Astrocyte (in vitro differentiated cells and primary cell): ENCODE measurements around the gene RHOXF2. TPM values are rescaled to one million over a fixed set of nuclear protein-coding genes. Genes with fewer than 3 reads are reported as not detected.
A peak's percentile ranks its signal among the peaks of the same experiment; 100 is the strongest.
"Not testable (repeated sequence)": the region's sequence is repeated elsewhere in the genome, so short reads cannot be mapped to it uniquely, and the experiment has no call there.

Experiments used
- DNase-seq: peaks from one replicate; pipeline ENCODE4 v3.0.0-alpha.2; 2010; ENCODE audit warnings: low read depth
- FAIRE-seq: peaks from 2 replicates; lab custom pipeline; 2011; peaks lifted over from hg19 to GRCh38; lab: Jason Lieb, UNC
- H2AFZ ChIP-seq: 2 replicates; pipeline ENCODE4 v1.6.0; 2012; ENCODE audit warnings: low read depth, low read length, inconsistent platforms
- H3K27ac ChIP-seq: 2 replicates; pipeline ENCODE4 v1.5.1; 2011; ENCODE audit warnings: low read depth, low read length, inconsistent platforms
- H3K27me3 ChIP-seq: 2 replicates; pipeline ENCODE4 v1.6.0; 2011; ENCODE audit warnings: low read length, inconsistent platforms; ENCODE audit not compliant: insufficient read depth
- H3K36me3 ChIP-seq: 2 replicates; pipeline ENCODE4 v1.5.1; 2011; ENCODE audit warnings: low read length, inconsistent platforms; ENCODE audit not compliant: insufficient read depth
- H3K4me1 ChIP-seq: 2 replicates; pipeline ENCODE4 v1.5.1; 2011; ENCODE audit warnings: low read length, inconsistent platforms; ENCODE audit not compliant: insufficient read depth
- H3K4me2 ChIP-seq: 2 replicates; pipeline ENCODE4 v1.6.0; 2012; ENCODE audit warnings: low read length, inconsistent platforms
- H3K4me3 ChIP-seq: 2 replicates; pipeline ENCODE4 v1.5.1; 2011; ENCODE audit warnings: low read depth, mild to moderate bottlenecking, low read length, inconsistent platforms; ENCODE audit not compliant: insufficient read depth
- H3K79me2 ChIP-seq: 2 replicates; pipeline ENCODE4 v1.6.0; 2012; ENCODE audit warnings: mild to moderate bottlenecking, low read length, inconsistent platforms; ENCODE audit not compliant: insufficient read depth
- H3K9ac ChIP-seq: 2 replicates; pipeline ENCODE4 v1.6.0; 2012; ENCODE audit warnings: mild to moderate bottlenecking, low read length, inconsistent platforms
- H3K9me3 ChIP-seq: 2 replicates; pipeline ENCODE4 v1.5.1; 2012; ENCODE audit warnings: low read depth, mild to moderate bottlenecking, low read length, inconsistent platforms; ENCODE audit not compliant: insufficient read depth
- H4K20me1 ChIP-seq: 2 replicates; pipeline ENCODE4 v1.6.0; 2012; ENCODE audit warnings: low read length, inconsistent platforms; ENCODE audit not compliant: insufficient read depth
- H3K27ac Mint-ChIP-seq: one replicate; pipeline ENCODE4 v1.8.0; 2021; ENCODE audit warnings: mild to moderate bottlenecking, mixed read lengths; ENCODE audit not compliant: unreplicated experiment
- H3K27me3 Mint-ChIP-seq: one replicate; pipeline ENCODE4 v1.8.0; 2021; ENCODE audit warnings: low read depth, mixed read lengths; ENCODE audit not compliant: unreplicated experiment
- H3K36me3 Mint-ChIP-seq: one replicate; pipeline ENCODE4 v1.8.0; 2021; ENCODE audit warnings: low read depth, mixed read lengths; ENCODE audit not compliant: unreplicated experiment
- H3K4me1 Mint-ChIP-seq: one replicate; pipeline ENCODE4 v1.8.0; 2021; ENCODE audit warnings: low read depth, mixed read lengths; ENCODE audit not compliant: unreplicated experiment
- H3K4me3 Mint-ChIP-seq: one replicate; pipeline ENCODE4 v1.8.0; 2021; ENCODE audit warnings: mild to moderate bottlenecking, moderate library complexity, mixed read lengths; ENCODE audit not compliant: unreplicated experiment
- H3K9me3 Mint-ChIP-seq: one replicate; pipeline ENCODE4 v1.8.0; 2021; ENCODE audit warnings: mild to moderate bottlenecking, mixed read lengths; ENCODE audit not compliant: unreplicated experiment
- CTCF ChIP-seq: IDR thresholded peaks from 2 replicates; pipeline ENCODE4 v1.5.1; 2011; ENCODE audit warnings: low read depth, mild to moderate bottlenecking, inconsistent platforms, low read length, moderate library complexity; ENCODE audit not compliant: insufficient read depth
- EZH2 ChIP-seq: IDR thresholded peaks from 2 replicates; pipeline ENCODE4 v1.6.1; 2012; ENCODE audit warnings: mild to moderate bottlenecking, low read length, inconsistent platforms; ENCODE audit not compliant: insufficient read depth
- total RNA-seq: library from RNA; stranded (reverse); gene quantifications from 2 replicates; pipeline ENCODE4 v1.2.1, GENCODE V29; 2021

The RHOXF2 gene
- total RNA-seq, 1 donor from 2014 or later: not detected

GRCh38 chrX:120115438-120115963, 42.9 kb upstream of the RHOXF2 start, which contains the start of gene RHOXF1:
Gene RHOXF1, minus strand, starts transcription at chrX:120115913. Its CDS starts 51 bp downstream, at chrX:120115862.
- Mint-ChIP-seq H3K27ac (no peak within 1 kb of the TSS), H3K4me1 (no peaks in the 10 kb centered on the region), H3K27me3 (peaks cover 3% of the 10 kb centered on the region), H3K4me3 (no peak within 1 kb of the TSS), H3K36me3 (no peaks in the 10 kb centered on the region), H3K9me3 (no peaks in the 10 kb centered on the region)
- H2AFZ ChIP-seq: no peak within 1 kb of the TSS
- H3K9me3 ChIP-seq: no peaks in the 10 kb centered on the region
- no peaks in the 10 kb centered on the region for H3K79me2 ChIP-seq
- no peak within 1 kb of the TSS for H3K4me2 ChIP-seq
- no peaks in the 10 kb centered on the region for H3K27me3 ChIP-seq
- FAIRE-seq (no peak), DNase-seq (no peak)
- no peak within 1 kb of the TSS for H3K9ac ChIP-seq
- H3K36me3 ChIP-seq: no peaks in the 10 kb centered on the region
- H4K20me1 ChIP-seq: no peaks in the 10 kb centered on the region
- TF ChIP-seq CTCF: no peak
- TF ChIP-seq EZH2: no peak
- no peak within 1 kb of the TSS for H3K27ac ChIP-seq
- no peak within 1 kb of the TSS for H3K4me3 ChIP-seq
- no peaks in the 10 kb centered on the region for H3K4me1 ChIP-seq

GRCh38 chrX:120120223-120120622, 38.2 kb upstream of the RHOXF2 start:
- Mint-ChIP-seq H3K27ac (no peak overlapping the region), H3K9me3 (no peaks in the 10 kb centered on the region), H3K27me3 (peaks cover 3% of the 10 kb centered on the region), H3K36me3 (no peaks in the 10 kb centered on the region), H3K4me3 (no peak overlapping the region), H3K4me1 (no peaks in the 10 kb centered on the region)
- Histone ChIP-seq H3K4me2 (no peak overlapping the region), H3K27me3 (no peaks in the 10 kb centered on the region), H3K4me3 (no peak overlapping the region), H3K9me3 (no peaks in the 10 kb centered on the region), H3K79me2 (no peaks in the 10 kb centered on the region), H3K9ac (no peak overlapping the region), H4K20me1 (no peaks in the 10 kb centered on the region), H2AFZ (no peak overlapping the region), H3K27ac (no peak overlapping the region), H3K36me3 (no peaks in the 10 kb centered on the region), H3K4me1 (no peaks in the 10 kb centered on the region)
- FAIRE-seq: no peak
- DNase-seq: peak; percentile 1
- TF ChIP-seq EZH2 (no peak), CTCF (no peak)

GRCh38 chrX:120125444-120125843, 33.0 kb upstream of the RHOXF2 start:
- no peak overlapping the region for H3K4me2 ChIP-seq
- H3K9me3 ChIP-seq: no peaks in the 10 kb centered on the region
- no peak overlapping the region for H3K4me3 Mint-ChIP-seq
- no peak overlapping the region for H3K9ac ChIP-seq
- no peaks in the 10 kb centered on the region for H3K4me1 ChIP-seq
- H3K27me3 Mint-ChIP-seq: no peaks in the 10 kb centered on the region
- H4K20me1 ChIP-seq: no peaks in the 10 kb centered on the region
- H3K27me3 ChIP-seq: no peaks in the 10 kb centered on the region
- FAIRE-seq (no peak), DNase-seq (no peak)
- no peak overlapping the region for H3K4me3 ChIP-seq
- H3K79me2 ChIP-seq: no peaks in the 10 kb centered on the region
- no peaks in the 10 kb centered on the region for H3K36me3 Mint-ChIP-seq
- no peak overlapping the region for H3K27ac ChIP-seq
- TF ChIP-seq CTCF (no peak), EZH2 (no peak)
- no peak overlapping the region for H2AFZ ChIP-seq
- H3K9me3 Mint-ChIP-seq: no peaks in the 10 kb centered on the region
- H3K27ac Mint-ChIP-seq: no peak overlapping the region
- H3K36me3 ChIP-seq: no peaks in the 10 kb centered on the region
- H3K4me1 Mint-ChIP-seq: no peaks in the 10 kb centered on the region

- H4K20me1 ChIP-seq, H3K9ac ChIP-seq, H3K9me3 ChIP-seq, H3K4me1 ChIP-seq, H3K4me3 ChIP-seq, H3K4me3 Mint-ChIP-seq, H3K27me3 ChIP-seq, H3K27ac ChIP-seq, H3K27ac Mint-ChIP-seq, DNase-seq, FAIRE-seq, H3K27me3 Mint-ChIP-seq, H3K9me3 Mint-ChIP-seq, H3K4me1 Mint-ChIP-seq, H2AFZ ChIP-seq, H3K4me2 ChIP-seq, H3K36me3 ChIP-seq, H3K36me3 Mint-ChIP-seq, H3K79me2 ChIP-seq: not testable (repeated sequence)
Measured at GRCh38 chrX:120128306-120128846, 30.0 kb upstream of the RHOXF2 start.
